ENCODE measurements around the gene PROSER2.

DNA sequence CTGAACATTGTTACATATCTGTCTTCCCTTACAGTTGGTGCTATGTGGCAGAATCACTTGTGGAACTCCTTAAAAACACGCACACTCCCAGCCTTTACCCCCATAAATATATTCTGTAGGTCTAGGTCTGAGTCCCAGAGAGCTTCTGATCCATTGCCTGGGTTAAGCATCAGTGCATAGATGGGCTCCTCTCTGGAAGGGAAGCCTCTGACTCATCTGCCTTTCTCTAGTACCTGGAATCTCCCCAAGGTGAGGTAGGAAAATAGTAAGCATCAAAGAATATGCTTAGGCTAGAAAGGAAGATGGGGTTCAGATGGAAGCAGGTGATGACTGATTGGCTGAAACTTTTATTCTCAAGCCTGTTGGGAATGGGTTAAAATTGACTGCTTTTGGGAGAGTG, 26.1 kb downstream of the PROSER2 start:
- TF ChIP-seq POLR2A (IDR thresholded peaks at IDR 0.05; ENCODE audit: low read depth) (no peak), POLR2AphosphoS5 (IDR thresholded peaks at IDR 0.05) (no peak)
- TF ChIP-seq, protein P1, sequence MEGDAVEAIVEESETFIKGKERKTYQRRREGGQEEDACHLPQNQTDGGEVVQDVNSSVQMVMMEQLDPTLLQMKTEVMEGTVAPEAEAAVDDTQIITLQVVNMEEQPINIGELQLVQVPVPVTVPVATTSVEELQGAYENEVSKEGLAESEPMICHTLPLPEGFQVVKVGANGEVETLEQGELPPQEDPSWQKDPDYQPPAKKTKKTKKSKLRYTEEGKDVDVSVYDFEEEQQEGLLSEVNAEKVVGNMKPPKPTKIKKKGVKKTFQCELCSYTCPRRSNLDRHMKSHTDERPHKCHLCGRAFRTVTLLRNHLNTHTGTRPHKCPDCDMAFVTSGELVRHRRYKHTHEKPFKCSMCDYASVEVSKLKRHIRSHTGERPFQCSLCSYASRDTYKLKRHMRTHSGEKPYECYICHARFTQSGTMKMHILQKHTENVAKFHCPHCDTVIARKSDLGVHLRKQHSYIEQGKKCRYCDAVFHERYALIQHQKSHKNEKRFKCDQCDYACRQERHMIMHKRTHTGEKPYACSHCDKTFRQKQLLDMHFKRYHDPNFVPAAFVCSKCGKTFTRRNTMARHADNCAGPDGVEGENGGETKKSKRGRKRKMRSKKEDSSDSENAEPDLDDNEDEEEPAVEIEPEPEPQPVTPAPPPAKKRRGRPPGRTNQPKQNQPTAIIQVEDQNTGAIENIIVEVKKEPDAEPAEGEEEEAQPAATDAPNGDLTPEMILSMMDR (IDR thresholded peaks at IDR 0.05), result no peak

All from esophagus muscularis mucosa (tissue), 3 donors.